ENCODE data around the gene GPC5. TPM values are rescaled to one million over a fixed set of nuclear protein-coding genes. Genes with fewer than 3 reads are reported as not detected.

GPC5 gene
- total RNA-seq, 2 experiments from 2014 or later, result 2.4 TPM; not detected in 1

DNA sequence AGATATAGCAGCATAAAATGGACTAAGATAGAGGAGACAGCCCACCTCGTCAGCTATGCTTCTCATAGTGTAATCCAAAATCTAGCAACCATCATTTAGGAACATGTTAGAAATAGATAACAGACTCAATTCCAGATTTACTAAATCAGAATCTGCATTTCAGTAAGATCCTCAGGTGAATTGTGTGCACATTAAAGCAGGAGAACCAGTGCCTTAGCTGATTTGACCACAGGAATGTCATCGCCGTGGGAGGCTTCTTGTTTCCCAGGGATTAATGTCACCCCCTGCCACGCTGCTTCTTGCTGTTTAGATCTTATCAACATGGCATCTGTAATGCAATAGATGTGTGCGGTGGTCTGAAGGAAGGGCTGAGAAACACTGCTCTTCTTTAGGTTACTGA, 84.0 kb downstream of the GPC5 start:
- ChIA-PET POLR2A (interaction anchor here (0.9 to 2.6 kb wide), 4 partner anchors 9 to 30 kb away, joined by 3 to 10 read pairs (median 8); no protein-coding TSS in a partner anchor), CTCF (ENCODE audit: unreplicated experiment) (no interaction called here)
- no peak overlapping the region for H3K27ac ChIP-seq (ENCODE audit: low read depth, low read length, poor library complexity, severe bottlenecking)
- no peaks in the 10 kb centered on the region for H3K36me3 ChIP-seq (ENCODE audit: insufficient read depth, low read length)
- TF ChIP-seq, protein P1, sequence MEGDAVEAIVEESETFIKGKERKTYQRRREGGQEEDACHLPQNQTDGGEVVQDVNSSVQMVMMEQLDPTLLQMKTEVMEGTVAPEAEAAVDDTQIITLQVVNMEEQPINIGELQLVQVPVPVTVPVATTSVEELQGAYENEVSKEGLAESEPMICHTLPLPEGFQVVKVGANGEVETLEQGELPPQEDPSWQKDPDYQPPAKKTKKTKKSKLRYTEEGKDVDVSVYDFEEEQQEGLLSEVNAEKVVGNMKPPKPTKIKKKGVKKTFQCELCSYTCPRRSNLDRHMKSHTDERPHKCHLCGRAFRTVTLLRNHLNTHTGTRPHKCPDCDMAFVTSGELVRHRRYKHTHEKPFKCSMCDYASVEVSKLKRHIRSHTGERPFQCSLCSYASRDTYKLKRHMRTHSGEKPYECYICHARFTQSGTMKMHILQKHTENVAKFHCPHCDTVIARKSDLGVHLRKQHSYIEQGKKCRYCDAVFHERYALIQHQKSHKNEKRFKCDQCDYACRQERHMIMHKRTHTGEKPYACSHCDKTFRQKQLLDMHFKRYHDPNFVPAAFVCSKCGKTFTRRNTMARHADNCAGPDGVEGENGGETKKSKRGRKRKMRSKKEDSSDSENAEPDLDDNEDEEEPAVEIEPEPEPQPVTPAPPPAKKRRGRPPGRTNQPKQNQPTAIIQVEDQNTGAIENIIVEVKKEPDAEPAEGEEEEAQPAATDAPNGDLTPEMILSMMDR (conservative IDR thresholded peaks at IDR 0.05; ENCODE audit: low read length), result no peak
- TF ChIP-seq EZH2phosphoT487 (IDR thresholded peaks at IDR 0.05; ENCODE audit: borderline replicate concordance, low read depth, low read length), result no peak
- H3K9me3 ChIP-seq (ENCODE audit: low read length), result no peaks in the 10 kb centered on the region
- H3K4me2 ChIP-seq (ENCODE audit: low read length), result no peak overlapping the region
- intact Hi-C loops (cut with micrococcal nuclease; ENCODE audit: unreplicated experiment), result no loop called here
- no peaks in the 10 kb centered on the region for H3K4me1 ChIP-seq (ENCODE audit: insufficient read depth, low read length, poor library complexity, severe bottlenecking)
- H2AFZ ChIP-seq (ENCODE audit: low read length), result no peak overlapping the region
- H3K79me2 ChIP-seq (ENCODE audit: insufficient read depth, low read depth, low read length), result no peaks in the 10 kb centered on the region
- BruUV-seq (replicated peaks), result no TSS peak
- no peaks in the 10 kb centered on the region for H4K20me1 ChIP-seq (ENCODE audit: insufficient read depth, low read length)
- no peak overlapping the region for H3K4me3 ChIP-seq (ENCODE audit: low read depth, low read length, poor library complexity, severe bottlenecking)
- no peaks in the 10 kb centered on the region for H3K9me2 ChIP-seq (ENCODE audit: insufficient read depth, low read length)
- no peak for DNase-seq (ENCODE audit: low spot score)

DNA sequence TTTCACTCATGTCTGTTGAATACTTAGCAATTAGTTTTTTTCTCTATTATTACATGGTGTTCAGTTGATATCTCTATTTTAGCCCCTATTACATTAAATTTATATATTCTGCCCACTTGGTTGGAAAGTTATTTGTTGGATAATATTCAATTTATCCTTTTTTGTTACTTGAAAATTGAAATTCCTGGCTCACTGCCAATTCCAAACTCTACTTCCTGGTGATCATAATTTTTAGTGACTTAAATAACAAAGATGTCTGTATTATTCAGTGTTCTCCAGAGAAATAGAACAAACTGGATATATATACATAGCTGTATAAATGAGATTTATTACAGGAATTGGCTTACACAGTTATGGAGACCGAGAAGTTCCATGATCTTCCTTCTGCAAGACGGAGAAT, 93.6 kb downstream of the GPC5 start:
- TF ChIP-seq, protein P1 (conservative IDR thresholded peaks at IDR 0.05; ENCODE audit: low read length), result no peak
- TF ChIP-seq EZH2phosphoT487 (IDR thresholded peaks at IDR 0.05; ENCODE audit: borderline replicate concordance, low read depth, low read length), result no peak
- Histone ChIP-seq H2AFZ (ENCODE audit: low read length) (no peak overlapping the region), H3K4me1 (ENCODE audit: insufficient read depth, low read length, poor library complexity, severe bottlenecking) (no peaks in the 10 kb centered on the region), H4K20me1 (ENCODE audit: insufficient read depth, low read length) (no peaks in the 10 kb centered on the region), H3K4me3 (ENCODE audit: low read depth, low read length, poor library complexity, severe bottlenecking) (no peak overlapping the region), H3K27ac (ENCODE audit: low read depth, low read length, poor library complexity, severe bottlenecking) (no peak overlapping the region), H3K36me3 (ENCODE audit: insufficient read depth, low read length) (no peaks in the 10 kb centered on the region), H3K79me2 (ENCODE audit: insufficient read depth, low read depth, low read length) (no peaks in the 10 kb centered on the region), H3K4me2 (ENCODE audit: low read length) (no peak overlapping the region), H3K9me2 (ENCODE audit: insufficient read depth, low read length) (no peaks in the 10 kb centered on the region), H3K9me3 (ENCODE audit: low read length) (no peaks in the 10 kb centered on the region)
- no peak for DNase-seq (ENCODE audit: low spot score)
- BruUV-seq (replicated peaks), result no TSS peak
- intact Hi-C loops (cut with micrococcal nuclease; ENCODE audit: unreplicated experiment), result no loop called here
- ChIA-PET POLR2A (interaction anchor here (0.6 to 2.1 kb wide), 30 partner anchors 8 to 819 kb away, joined by 3 to 12 read pairs (median 4); no protein-coding TSS in a partner anchor), CTCF (ENCODE audit: unreplicated experiment) (interaction anchor here (1.4 kb wide), 1 partner anchor 10 kb away, joined by 4 read pairs; no protein-coding TSS in a partner anchor)

DNA sequence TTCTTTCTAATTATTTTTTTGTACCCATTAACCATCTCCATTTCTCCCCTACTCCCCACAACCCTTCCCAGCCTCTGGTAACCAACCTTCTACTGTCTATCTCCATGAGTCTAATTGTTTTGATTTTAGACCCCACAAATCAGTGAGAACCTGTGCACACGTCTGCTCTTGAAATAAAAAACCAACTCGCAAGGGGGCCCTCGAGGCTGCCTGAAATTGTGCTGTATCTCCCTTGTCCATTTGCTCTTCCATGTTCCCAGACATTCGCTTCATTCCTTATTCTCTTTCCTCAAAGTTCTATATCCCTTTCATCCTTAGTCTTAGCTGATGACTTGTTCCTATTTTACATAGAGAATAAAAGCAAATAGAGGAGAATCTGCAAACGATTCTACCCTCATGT, 95.0 kb downstream of the GPC5 start:
- intact Hi-C loops (cut with micrococcal nuclease; ENCODE audit: unreplicated experiment), result no loop called here
- Histone ChIP-seq H3K9me2 (ENCODE audit: insufficient read depth, low read length) (no peaks in the 10 kb centered on the region), H3K4me1 (ENCODE audit: insufficient read depth, low read length, poor library complexity, severe bottlenecking) (no peaks in the 10 kb centered on the region), H3K4me2 (ENCODE audit: low read length) (no peak overlapping the region), H2AFZ (ENCODE audit: low read length) (no peak overlapping the region), H3K79me2 (ENCODE audit: insufficient read depth, low read depth, low read length) (no peaks in the 10 kb centered on the region), H3K9me3 (ENCODE audit: low read length) (no peaks in the 10 kb centered on the region), H3K4me3 (ENCODE audit: low read depth, low read length, poor library complexity, severe bottlenecking) (no peak overlapping the region), H4K20me1 (ENCODE audit: insufficient read depth, low read length) (no peaks in the 10 kb centered on the region), H3K36me3 (ENCODE audit: insufficient read depth, low read length) (no peaks in the 10 kb centered on the region), H3K27ac (ENCODE audit: low read depth, low read length, poor library complexity, severe bottlenecking) (no peak overlapping the region)
- ChIA-PET POLR2A (interaction anchor here (0.6 to 1.8 kb wide), 4 partner anchors 10 to 351 kb away, joined by 4 to 8 read pairs (median 4); no protein-coding TSS in a partner anchor), CTCF (ENCODE audit: unreplicated experiment) (no interaction called here)
- no peak for DNase-seq (ENCODE audit: low spot score)
- BruUV-seq (replicated peaks), result no TSS peak
- TF ChIP-seq, protein P1 (conservative IDR thresholded peaks at IDR 0.05; ENCODE audit: low read length), result no peak
- no peak for TF ChIP-seq EZH2phosphoT487 (IDR thresholded peaks at IDR 0.05; ENCODE audit: borderline replicate concordance, low read depth, low read length)

Measured in OCI-LY7 (cell line).